Measurements from ENCODE around the gene PMM1.

DNA sequence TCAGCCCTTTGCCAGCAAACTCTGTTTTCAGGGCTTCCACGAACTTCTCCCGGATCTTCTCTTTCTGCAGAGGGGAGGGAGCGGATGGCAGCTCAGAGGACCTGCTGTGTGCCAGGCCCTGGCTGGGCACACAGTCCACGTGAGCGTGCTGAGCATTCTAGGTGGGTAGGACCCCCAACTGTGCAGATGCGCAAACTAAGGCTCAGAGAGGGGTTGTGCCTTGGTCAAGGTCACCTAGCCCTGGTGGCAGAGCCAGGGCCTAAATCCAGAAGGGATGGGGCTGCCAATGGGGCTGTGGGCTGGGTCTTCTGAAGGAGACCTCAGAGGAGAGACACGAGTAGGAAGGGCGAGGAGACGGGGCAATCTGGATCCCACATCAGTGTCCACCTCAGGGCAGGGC lies 10.8 kb downstream of the PMM1 start:
- no peak for TF ChIP-seq POLR2A (IDR thresholded peaks at IDR 0.05; ENCODE audit: extremely low read depth, insufficient read length)
- TF ChIP-seq, protein P1, sequence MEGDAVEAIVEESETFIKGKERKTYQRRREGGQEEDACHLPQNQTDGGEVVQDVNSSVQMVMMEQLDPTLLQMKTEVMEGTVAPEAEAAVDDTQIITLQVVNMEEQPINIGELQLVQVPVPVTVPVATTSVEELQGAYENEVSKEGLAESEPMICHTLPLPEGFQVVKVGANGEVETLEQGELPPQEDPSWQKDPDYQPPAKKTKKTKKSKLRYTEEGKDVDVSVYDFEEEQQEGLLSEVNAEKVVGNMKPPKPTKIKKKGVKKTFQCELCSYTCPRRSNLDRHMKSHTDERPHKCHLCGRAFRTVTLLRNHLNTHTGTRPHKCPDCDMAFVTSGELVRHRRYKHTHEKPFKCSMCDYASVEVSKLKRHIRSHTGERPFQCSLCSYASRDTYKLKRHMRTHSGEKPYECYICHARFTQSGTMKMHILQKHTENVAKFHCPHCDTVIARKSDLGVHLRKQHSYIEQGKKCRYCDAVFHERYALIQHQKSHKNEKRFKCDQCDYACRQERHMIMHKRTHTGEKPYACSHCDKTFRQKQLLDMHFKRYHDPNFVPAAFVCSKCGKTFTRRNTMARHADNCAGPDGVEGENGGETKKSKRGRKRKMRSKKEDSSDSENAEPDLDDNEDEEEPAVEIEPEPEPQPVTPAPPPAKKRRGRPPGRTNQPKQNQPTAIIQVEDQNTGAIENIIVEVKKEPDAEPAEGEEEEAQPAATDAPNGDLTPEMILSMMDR (IDR thresholded peaks at IDR 0.05; ENCODE audit: low read depth, low read length): no peak

Measured in NB4 (cell line).